Panc1 (cell line): ENCODE measurements around the gene RAB6D. TPM values are rescaled to one million over a fixed set of nuclear protein-coding genes. Genes with fewer than 3 reads are reported as not detected.
A peak's percentile ranks its signal among the peaks of the same experiment; 100 is the strongest.
"Not testable (repeated sequence)": the region's sequence is repeated elsewhere in the genome, so short reads cannot be mapped to it uniquely, and the experiment has no call there.

ENCODE experiments used
- ATAC-seq: fragments of 200-7000 bp; cut with Tn5 transposase; 2 replicates; pipeline ENCODE4 v1.9.1; 2020; ENCODE audit warnings: mild to moderate bottlenecking, moderate library complexity
- BruUV-seq: library from RNA; stranded (reverse); fragments of 400-500 nt; replicated peaks from 2 replicates; lab custom pipeline; 2021; lab: Mats Ljungman, UMichigan
- CTCF ChIA-PET: fragments of 300-600 bp; sonication (Branson Sonifier 250); formaldehyde crosslinking; loops from one replicate; lab custom pipeline; 2022; ENCODE audit warnings: antibody characterized with exemption; lab: Charles Lee
- POLR2A ChIA-PET: fragments of 300-600 bp; sonication (Branson Sonifier 250); formaldehyde crosslinking; loops from one replicate; lab custom pipeline; 2022; ENCODE audit warnings: antibody characterized with exemption; lab: Charles Lee
- DNase-seq: peaks from one replicate; pipeline ENCODE4 v3.0.0-alpha.2; 2010; ENCODE audit warnings: low read depth, low spot score
- H3K27ac ChIP-seq: 2 replicates; pipeline ENCODE4 v1.5.1; 2011; ENCODE audit warnings: mild to moderate bottlenecking, low read length, inconsistent platforms
- H3K27me3 ChIP-seq: fragments of 200-500 bp; sonication (Bioruptor generic); 2 replicates; pipeline ENCODE4 v1.6.0; 2014; ENCODE audit warnings: low read length, inconsistent platforms; ENCODE audit not compliant: control insufficient read depth, insufficient read depth
- H3K36me3 ChIP-seq: fragments of 200-500 bp; sonication (Bioruptor generic); 2 replicates; pipeline ENCODE4 v1.5.1; 2014; ENCODE audit warnings: inconsistent platforms, mild to moderate bottlenecking, low read length, moderate library complexity; ENCODE audit not compliant: control insufficient read depth, insufficient read depth
- H3K4me1 ChIP-seq: 2 replicates; pipeline ENCODE4 v1.5.1; 2011; ENCODE audit warnings: inconsistent platforms, mild to moderate bottlenecking, low read length, moderate library complexity; ENCODE audit not compliant: control insufficient read depth, insufficient read depth
- H3K4me3 ChIP-seq, 2 experiments: 2 replicates each; pipeline ENCODE4 v1.5.1; 2011 to 2012; ENCODE audit warnings: low read depth in 2 of 2, low read length in 2 of 2, mild to moderate bottlenecking in 2 of 2, inconsistent platforms in 1 of 2, moderate library complexity in 1 of 2
- H3K9me3 ChIP-seq: fragments of 200-500 bp; sonication (Bioruptor generic); 2 replicates; pipeline ENCODE4 v1.5.1; 2014; ENCODE audit warnings: low read depth, mild to moderate bottlenecking, inconsistent platforms, low read length, moderate library complexity; ENCODE audit not compliant: control insufficient read depth, insufficient read depth
- POLR2AphosphoS5 ChIP-seq: IDR thresholded peaks from 2 replicates; pipeline ENCODE4 v1.6.1; 2012; ENCODE audit warnings: mild to moderate bottlenecking, low read depth, low read length, moderate library complexity
- REST ChIP-seq, 2 experiments: IDR thresholded peaks; 2 replicates each; pipeline ENCODE4 v1.6.1; 2011 to 2012; ENCODE audit warnings: low read depth in 2 of 2, control low read depth in 1 of 2, low read length in 1 of 2, mild to moderate bottlenecking in 1 of 2, moderate library complexity in 1 of 2; ENCODE audit not compliant: insufficient read depth in 1 of 2
- SIN3A ChIP-seq: IDR thresholded peaks from 2 replicates; pipeline ENCODE4 v1.6.1; 2012; ENCODE audit warnings: low read depth, mild to moderate bottlenecking, low read length, moderate library complexity, borderline replicate concordance; ENCODE audit not compliant: insufficient read depth
- TCF7L2 ChIP-seq: IDR thresholded peaks from 2 replicates; pipeline ENCODE4 v1.6.1; 2011; ENCODE audit warnings: mild to moderate bottlenecking, low read depth, low read length, inconsistent platforms
- in situ Hi-C: cut with HindIII; loops from 2 replicates; pipeline ENCODE4 v1.10.0; 2016; ENCODE audit warnings: low sequenced_read_pairs, low pct_unique_long_range_greater_than_20kb
- intact Hi-C: fragments of 100-400 bp; cut with micrococcal nuclease; formaldehyde crosslinking; loops from one replicate; pipeline ENCODE4 v1.10.0; 2022; ENCODE audit not compliant: unreplicated experiment
- total RNA-seq: library from RNA; stranded (reverse); gene quantifications from one replicate; pipeline ENCODE4 v1.2.1, GENCODE V29; 2021; ENCODE audit not compliant: unreplicated experiment
- TF ChIP-seq, protein P1 (sequence below): fragments of 450-650 bp; IDR thresholded peaks from 2 replicates; pipeline ENCODE4 v1.5.1; 2017; ENCODE audit warnings: mild to moderate bottlenecking

Gene RAB6D
- total RNA-seq, 1 experiment from 2014 or later: not detected

DNA sequence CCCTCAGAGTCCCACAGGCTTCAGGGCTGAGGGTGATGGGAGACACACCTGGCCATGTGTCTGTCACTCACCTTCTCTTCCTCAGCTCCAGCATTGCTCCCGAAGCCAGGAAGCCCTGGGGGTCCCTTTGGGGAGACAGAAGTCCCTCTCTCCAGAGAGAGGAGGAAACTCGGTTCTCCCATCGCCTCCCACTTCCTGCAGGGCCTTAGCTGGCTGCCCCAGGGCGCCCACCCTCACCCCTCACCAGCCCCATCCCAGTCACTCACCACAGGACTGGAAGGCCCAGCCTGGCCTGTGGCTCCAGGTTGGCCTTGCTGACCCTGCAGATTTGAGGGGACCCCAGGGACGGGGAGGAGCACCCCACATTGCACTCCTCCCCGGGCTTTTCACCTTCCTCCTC, 2.7 kb upstream of the RAB6D start:
- intact Hi-C loops: no loop called here
- Histone ChIP-seq H3K27me3 (peaks cover 11% of the 10 kb centered on the region), H3K4me3 (no peak overlapping the region), H3K9me3 (no peaks in the 10 kb centered on the region), H3K36me3 (no peaks in the 10 kb centered on the region), H3K4me1 (no peaks in the 10 kb centered on the region), H3K27ac (no peak overlapping the region)
- ChIA-PET CTCF (no interaction called here), POLR2A (no interaction called here)
- TF ChIP-seq TCF7L2 (no peak), SIN3A (no peak), POLR2AphosphoS5 (no peak), REST (IDR thresholded peaks at IDR 0.05; ENCODE audit: insufficient read depth in 1 of 2, low read depth in 2 of 2, low read length in 1 of 2) (no peak)
- TF ChIP-seq, protein P1, sequence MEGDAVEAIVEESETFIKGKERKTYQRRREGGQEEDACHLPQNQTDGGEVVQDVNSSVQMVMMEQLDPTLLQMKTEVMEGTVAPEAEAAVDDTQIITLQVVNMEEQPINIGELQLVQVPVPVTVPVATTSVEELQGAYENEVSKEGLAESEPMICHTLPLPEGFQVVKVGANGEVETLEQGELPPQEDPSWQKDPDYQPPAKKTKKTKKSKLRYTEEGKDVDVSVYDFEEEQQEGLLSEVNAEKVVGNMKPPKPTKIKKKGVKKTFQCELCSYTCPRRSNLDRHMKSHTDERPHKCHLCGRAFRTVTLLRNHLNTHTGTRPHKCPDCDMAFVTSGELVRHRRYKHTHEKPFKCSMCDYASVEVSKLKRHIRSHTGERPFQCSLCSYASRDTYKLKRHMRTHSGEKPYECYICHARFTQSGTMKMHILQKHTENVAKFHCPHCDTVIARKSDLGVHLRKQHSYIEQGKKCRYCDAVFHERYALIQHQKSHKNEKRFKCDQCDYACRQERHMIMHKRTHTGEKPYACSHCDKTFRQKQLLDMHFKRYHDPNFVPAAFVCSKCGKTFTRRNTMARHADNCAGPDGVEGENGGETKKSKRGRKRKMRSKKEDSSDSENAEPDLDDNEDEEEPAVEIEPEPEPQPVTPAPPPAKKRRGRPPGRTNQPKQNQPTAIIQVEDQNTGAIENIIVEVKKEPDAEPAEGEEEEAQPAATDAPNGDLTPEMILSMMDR: no peak
- DNase-seq (no peak), ATAC-seq (no peak)
- BruUV-seq: no TSS peak
- in situ Hi-C loops: no loop called here

- no peaks in the 10 kb centered on the region for H3K4me1 ChIP-seq
- in situ Hi-C loops: no loop called here
- CTCF ChIA-PET: no interaction called here
- intact Hi-C loops: no loop called here
- no peaks in the 10 kb centered on the region for H3K9me3 ChIP-seq
- no peak overlapping the region for H3K27ac ChIP-seq
- POLR2A ChIA-PET: no interaction called here
- TF ChIP-seq TCF7L2: no peak
- no peak for TF ChIP-seq SIN3A
- H3K4me3 ChIP-seq: no peak overlapping the region
- DNase-seq (no peak), ATAC-seq (no peak)
- BruUV-seq: no TSS peak
- H3K36me3 ChIP-seq: no peaks in the 10 kb centered on the region
- peaks cover 13% of the 10 kb centered on the region for H3K27me3 ChIP-seq
These were observed 1.5 kb upstream of the RAB6D start for GRCh38 chr2:131365452-131365851.

DNA sequence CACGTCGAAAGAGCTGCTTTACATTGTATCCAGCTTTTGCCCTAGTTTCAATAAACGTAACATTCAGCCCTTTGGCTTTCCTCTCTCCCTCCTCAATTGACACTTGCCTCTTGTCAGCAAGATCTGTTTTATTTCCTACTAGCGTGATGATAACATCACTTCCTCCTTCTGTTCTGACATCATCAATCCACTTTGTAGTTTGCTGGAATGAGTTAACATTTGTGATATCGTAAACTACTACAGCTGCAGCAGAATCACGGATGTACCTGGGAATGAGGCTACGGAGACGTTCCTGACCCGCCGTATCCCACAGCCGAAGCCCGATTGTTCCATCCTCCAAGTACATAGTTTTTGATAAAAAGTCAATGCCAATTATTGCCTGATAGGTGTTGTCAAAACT, 755 bp downstream of the RAB6D start:
- not testable (repeated sequence) for BruUV-seq

More for the DNA sequence above, 755 bp downstream of the RAB6D start:
- H3K27me3 ChIP-seq, DNase-seq, H3K36me3 ChIP-seq, H3K4me1 ChIP-seq, in situ Hi-C loops, POLR2A ChIA-PET, intact Hi-C loops, H3K27ac ChIP-seq, H3K9me3 ChIP-seq: not testable (repeated sequence)
- CTCF ChIA-PET: interaction anchor here (0.8 kb wide), 1 partner anchor 31 kb away, joined by 4 read pairs; no protein-coding TSS in a partner anchor
- ATAC-seq: peak; percentile 58; the same call in 1 of the 2 replicates
- H3K4me3 ChIP-seq: peak overlapping the region in 1 of 2 experiments; percentile 4; a peak in 1 of 4 replicates
